Measurements from ENCODE around the gene ATP1B4. TPM values are rescaled to one million over a fixed set of nuclear protein-coding genes. Genes with fewer than 3 reads are reported as not detected.

ATP1B4 gene
- total RNA-seq (2021), result not detected in 2 replicates
- long read RNA-seq, result 0 reads

DNA sequence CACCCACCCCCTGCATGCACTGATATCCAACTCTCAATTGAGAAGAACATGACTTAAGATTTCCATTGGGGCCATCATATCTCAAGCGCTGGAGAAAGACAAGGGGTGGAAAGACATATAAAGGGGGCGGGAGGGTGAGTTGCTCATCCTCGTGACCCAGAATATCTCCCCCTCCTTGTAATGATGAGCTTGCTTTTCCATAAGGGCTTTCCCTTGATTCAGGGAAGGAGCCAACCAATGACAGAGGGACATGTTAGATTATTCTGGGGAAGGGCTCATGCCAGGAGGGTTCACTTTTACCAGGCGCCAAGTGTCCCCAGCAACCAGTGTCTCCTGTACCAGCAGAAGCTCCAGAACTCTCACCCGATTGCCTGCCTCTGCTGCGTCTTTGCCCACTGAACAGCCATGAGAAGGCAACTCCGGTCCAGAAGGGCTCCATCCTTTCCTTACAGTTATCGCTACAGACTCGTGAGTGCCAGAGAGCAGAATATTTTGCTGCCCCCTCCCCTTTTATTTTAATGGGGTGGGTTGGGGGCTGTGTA lies at the start of gene ATP1B4:
TSS of gene ATP1B4 (plus strand) at position 326 of the 542 bp plus-strand sequence. CDS start at position 406, 80 bp downstream.
- H3K56ac ChIP-seq (ENCODE audit: insufficient read length, low read depth, low read length), result no peak within 1 kb of the TSS
- WGBS (ENCODE audit: extremely low coverage, insufficient read length, low lambda C conversion rate), result no CpG with 5 or more reads among the region's 9 CpGs
- peaks cover 0 to 3% (median 0%) of the 10 kb centered on the region in 3 experiments; a peak in 4 of 7 replicates for H3K36me3 Mint-ChIP-seq (ENCODE audit: insufficient read depth in 1 of 3, low read depth in 3 of 3)

More for the DNA sequence above, at the start of gene ATP1B4:
- H2BK120ac ChIP-seq (ENCODE audit: low read depth, low read length, poor library complexity, severe bottlenecking), result no peak within 1 kb of the TSS
- no peak within 1 kb of the TSS for H4K5ac ChIP-seq (ENCODE audit: insufficient read length, low read depth, low read length)
- H2BK12ac ChIP-seq (ENCODE audit: insufficient read length, low read depth, low read length), result no peak within 1 kb of the TSS
- H3K4me2 ChIP-seq (ENCODE audit: insufficient read depth, insufficient read length, low read length), result no peak within 1 kb of the TSS
- H2AK5ac ChIP-seq (ENCODE audit: insufficient read length, low read length), result no peak within 1 kb of the TSS
- H2BK5ac ChIP-seq (ENCODE audit: insufficient read length, low read length), result no peak within 1 kb of the TSS
- Mint-ChIP-seq H3K4me3 (no peak within 1 kb of the TSS), H3K27ac (no peak within 1 kb of the TSS), H3K4me1 (peaks cover 6 to 12% of the 10 kb centered on the region in 2 experiments; a peak in 3 of 4 replicates), H3K9me3 (peaks cover 49 to 63% of the 10 kb centered on the region in 2 experiments), H3K27me3 (ENCODE audit: low read depth) (peaks cover 5% of the 10 kb centered on the region; the same call in 1 of the 2 replicates)
- no peaks in the 10 kb centered on the region for H3K27me3 ChIP-seq (ENCODE audit: insufficient read depth, low read length)
- H3K23ac ChIP-seq (ENCODE audit: insufficient read length, low read depth, low read length), result no peak within 1 kb of the TSS
- H4K20me1 ChIP-seq (ENCODE audit: control insufficient read depth, insufficient read depth, insufficient read length), result no peaks in the 10 kb centered on the region
- no peaks in the 10 kb centered on the region for H3K79me1 ChIP-seq (ENCODE audit: insufficient read depth, low read depth, low read length, poor library complexity, severe bottlenecking)
- no peak within 1 kb of the TSS for H3K14ac ChIP-seq (ENCODE audit: insufficient read depth, low read length)
- H2BK15ac ChIP-seq (ENCODE audit: low read depth, low read length), result no peak within 1 kb of the TSS
- H3K4ac ChIP-seq (ENCODE audit: low read depth, low read length), result no peak within 1 kb of the TSS
- no peak within 1 kb of the TSS for H3K27ac ChIP-seq (ENCODE audit: insufficient read length, low read depth, low read length)
- H3K23me2 ChIP-seq (ENCODE audit: insufficient read length, low read depth, low read length, poor library complexity, severe bottlenecking), result no peaks in the 10 kb centered on the region
- H3K9me3 ChIP-seq (ENCODE audit: control insufficient read depth, low read depth, low read length), result peaks cover 42% of the 10 kb centered on the region
- no peak within 1 kb of the TSS for H2BK20ac ChIP-seq (ENCODE audit: low read depth, low read length, poor library complexity, severe bottlenecking)
- no peak within 1 kb of the TSS for H3K9ac ChIP-seq (ENCODE audit: extremely low read depth, insufficient read length, low read length)
- no peaks in the 10 kb centered on the region for H3K4me1 ChIP-seq (ENCODE audit: insufficient read depth, low read length)
- TF ChIP-seq, protein P1, sequence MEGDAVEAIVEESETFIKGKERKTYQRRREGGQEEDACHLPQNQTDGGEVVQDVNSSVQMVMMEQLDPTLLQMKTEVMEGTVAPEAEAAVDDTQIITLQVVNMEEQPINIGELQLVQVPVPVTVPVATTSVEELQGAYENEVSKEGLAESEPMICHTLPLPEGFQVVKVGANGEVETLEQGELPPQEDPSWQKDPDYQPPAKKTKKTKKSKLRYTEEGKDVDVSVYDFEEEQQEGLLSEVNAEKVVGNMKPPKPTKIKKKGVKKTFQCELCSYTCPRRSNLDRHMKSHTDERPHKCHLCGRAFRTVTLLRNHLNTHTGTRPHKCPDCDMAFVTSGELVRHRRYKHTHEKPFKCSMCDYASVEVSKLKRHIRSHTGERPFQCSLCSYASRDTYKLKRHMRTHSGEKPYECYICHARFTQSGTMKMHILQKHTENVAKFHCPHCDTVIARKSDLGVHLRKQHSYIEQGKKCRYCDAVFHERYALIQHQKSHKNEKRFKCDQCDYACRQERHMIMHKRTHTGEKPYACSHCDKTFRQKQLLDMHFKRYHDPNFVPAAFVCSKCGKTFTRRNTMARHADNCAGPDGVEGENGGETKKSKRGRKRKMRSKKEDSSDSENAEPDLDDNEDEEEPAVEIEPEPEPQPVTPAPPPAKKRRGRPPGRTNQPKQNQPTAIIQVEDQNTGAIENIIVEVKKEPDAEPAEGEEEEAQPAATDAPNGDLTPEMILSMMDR (conservative IDR thresholded peaks at IDR 0.05), result no peak
- no peak within 1 kb of the TSS for H3T11ph ChIP-seq (ENCODE audit: low read length)
- H2AFZ ChIP-seq (ENCODE audit: low read length), result no peak within 1 kb of the TSS
- no peaks in the 10 kb centered on the region for H3K79me2 ChIP-seq (ENCODE audit: insufficient read depth, low read length)
- no peak within 1 kb of the TSS for H3K18ac ChIP-seq (ENCODE audit: insufficient read length, low read depth, low read length)
- H4K8ac ChIP-seq (replicated peaks; ENCODE audit: insufficient read length, low read depth, low read length), result no peak within 1 kb of the TSS
- H4K91ac ChIP-seq (ENCODE audit: insufficient read length, low read depth, low read length), result no peak within 1 kb of the TSS
- no peak for DNase-seq

All from H9 (cell line).